D341Med (cell line): ENCODE measurements around the gene HSP90AA1.
"Not testable (repeated sequence)": the region's sequence is repeated elsewhere in the genome, so short reads cannot be mapped to it uniquely, and the experiment has no call there.

Source experiments
- DNase-seq: peaks from one replicate; pipeline ENCODE4 v3.0.0; 2012; ENCODE audit warnings: low spot score

The HSP90AA1 gene

GRCh38 chr14:102066041-102066451, 20.8 kb downstream of the HSP90AA1 start:
- DNase-seq: no peak

- DNase-seq: not testable (repeated sequence)
Observed at GRCh38 chr14:102064590-102064989, 22.3 kb downstream of the HSP90AA1 start.

GRCh38 chr14:102063808-102064429, 22.9 kb downstream of the HSP90AA1 start:
- DNase-seq: no peak

- peak; percentile 89 for DNase-seq
Observed at GRCh38 chr14:102063109-102063807, 23.6 kb downstream of the HSP90AA1 start.

GRCh38 chr14:102058961-102059360, 27.9 kb downstream of the HSP90AA1 start:
- DNase-seq: no peak

GRCh38 chr14:102058146-102058545, 28.7 kb downstream of the HSP90AA1 start:
- DNase-seq: no peak

GRCh38 chr14:102057480-102058114, 29.2 kb downstream of the HSP90AA1 start:
- no peak for DNase-seq

- DNase-seq: no peak
Observed at GRCh38 chr14:102056694-102057442, 30.0 kb downstream of the HSP90AA1 start.

GRCh38 chr14:102055181-102055901, 31.5 kb downstream of the HSP90AA1 start:
- DNase-seq: peak; percentile 30

- DNase-seq: no peak
Observed at GRCh38 chr14:102052522-102052921, 34.3 kb downstream of the HSP90AA1 start.

- no peak for DNase-seq
Observed at GRCh38 chr14:102050625-102051024, 36.2 kb downstream of the HSP90AA1 start.

GRCh38 chr14:102050026-102050405, 36.8 kb downstream of the HSP90AA1 start:
- no peak for DNase-seq

- no peak for DNase-seq
Observed at GRCh38 chr14:102049258-102050025, 37.4 kb downstream of the HSP90AA1 start.

GRCh38 chr14:102047808-102048540, 38.9 kb downstream of the HSP90AA1 start:
- DNase-seq: no peak

GRCh38 chr14:102046337-102047278, 40.2 kb downstream of the HSP90AA1 start:
- peak; percentile 92 for DNase-seq

GRCh38 chr14:102044566-102044965, 42.3 kb downstream of the HSP90AA1 start:
- no peak for DNase-seq

- no peak for DNase-seq
Observed at GRCh38 chr14:102043251-102044025, 43.4 kb downstream of the HSP90AA1 start.

- DNase-seq: no peak
Observed at GRCh38 chr14:102042699-102043098, 44.1 kb downstream of the HSP90AA1 start.
